ENCODE data around the gene BEND6. TPM values are rescaled to one million over a fixed set of nuclear protein-coding genes. Genes with fewer than 3 reads are reported as not detected.

The BEND6 gene, protein sequence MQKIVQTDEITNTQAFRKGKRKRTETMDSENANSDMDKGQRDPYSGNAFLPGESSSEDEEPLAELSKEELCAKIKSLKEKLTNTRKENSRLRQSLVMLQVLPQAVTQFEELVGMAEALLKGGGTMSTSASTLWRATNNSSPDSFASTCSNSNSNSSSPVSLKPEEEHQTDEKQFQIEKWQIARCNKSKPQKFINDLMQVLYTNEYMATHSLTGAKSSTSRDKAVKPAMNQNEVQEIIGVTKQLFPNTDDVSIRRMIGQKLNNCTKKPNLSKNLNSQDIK
- total RNA-seq (1 to 10 TPM in 2 of 5 donors, under 1 TPM in 2, not detected in 1; 0.58 to 1.8 (median 0.87) TPM), polyA plus RNA-seq (1 to 10 TPM in 2 of 3 donors, under 1 TPM in 1; 0.33 to 3.4 (median 3.3) TPM)
- long read RNA-seq, donor 1: 0 reads
- long read RNA-seq, donor 2: 0 reads
- long read RNA-seq, donor 3: 0 reads
- long read RNA-seq, donor 4: 0 reads
- long read RNA-seq, donor 5, partial matches to known transcripts: 0 of 2 reads
- long read RNA-seq, donor 5, other reads (novel, unspliced or antisense): 0 of 2 reads
- long read RNA-seq, donor 6, partial matches to known transcripts: 0 of 2 reads
- long read RNA-seq, donor 6, other reads (novel, unspliced or antisense): 0 of 2 reads
- long read RNA-seq, donor 7: 0 reads
- long read RNA-seq, donor 8: 0 reads
- long read RNA-seq, donor 9, partial matches to known transcripts: 0 of 1 reads
- long read RNA-seq, donor 9, other reads (novel, unspliced or antisense): 0 of 1 reads
- long read RNA-seq, donor 10: 0 reads

DNA sequence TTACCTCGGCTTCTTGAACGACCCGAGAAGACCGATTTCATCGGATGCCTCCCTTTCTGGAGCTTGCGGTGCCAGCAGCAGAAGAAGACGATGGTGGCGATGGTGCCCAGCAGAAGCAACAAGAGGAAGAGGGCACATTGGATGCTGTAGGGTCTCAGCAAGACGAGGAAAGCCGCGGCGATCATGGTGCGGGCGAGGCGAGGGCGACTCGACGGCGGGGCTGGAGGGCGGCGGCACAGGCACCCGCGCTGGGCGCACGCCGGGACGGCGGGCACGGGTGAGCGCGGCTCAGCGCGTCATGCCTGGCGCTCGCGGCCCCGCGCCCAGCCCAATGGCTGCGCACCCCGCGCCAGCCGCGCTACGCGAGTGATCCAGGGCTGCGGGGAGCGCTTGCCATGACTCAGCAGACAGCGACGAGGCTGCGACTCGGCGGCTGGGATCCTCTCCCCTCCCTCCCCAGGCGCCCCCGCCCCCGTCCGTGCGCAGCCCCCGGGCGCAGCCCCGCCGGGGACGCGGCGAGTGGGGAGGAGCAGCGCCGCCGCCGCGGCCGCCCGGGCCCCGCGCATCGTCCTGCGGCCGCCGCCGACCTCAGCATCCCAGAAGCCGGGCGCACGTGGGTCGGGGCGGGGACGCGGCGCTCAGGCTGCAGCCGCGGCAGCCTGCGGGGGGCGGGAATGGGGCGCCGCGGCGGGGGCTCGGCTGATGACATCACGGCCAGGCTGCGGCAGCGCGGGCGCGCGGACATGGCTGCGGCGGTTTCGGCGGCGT is at the start of gene BEND6:
Gene BEND6 (plus strand): TSS at position 705 of the 768 bp plus-strand sequence. CDS start 26,704 bp downstream, outside the sequence.
- H3K4me3 ChIP-seq: peak within 1 kb of the TSS; percentile 57 to 73 (median 61)
- H3K27me3 ChIP-seq: peaks cover 0 to 41% (median 14%) of the 10 kb centered on the region in 3 donors
- peak within 1 kb of the TSS; percentile 34 to 77 (median 49) for H3K27ac ChIP-seq
- peak; percentile 27 to 87 for DNase-seq
- TF ChIP-seq, protein P1, sequence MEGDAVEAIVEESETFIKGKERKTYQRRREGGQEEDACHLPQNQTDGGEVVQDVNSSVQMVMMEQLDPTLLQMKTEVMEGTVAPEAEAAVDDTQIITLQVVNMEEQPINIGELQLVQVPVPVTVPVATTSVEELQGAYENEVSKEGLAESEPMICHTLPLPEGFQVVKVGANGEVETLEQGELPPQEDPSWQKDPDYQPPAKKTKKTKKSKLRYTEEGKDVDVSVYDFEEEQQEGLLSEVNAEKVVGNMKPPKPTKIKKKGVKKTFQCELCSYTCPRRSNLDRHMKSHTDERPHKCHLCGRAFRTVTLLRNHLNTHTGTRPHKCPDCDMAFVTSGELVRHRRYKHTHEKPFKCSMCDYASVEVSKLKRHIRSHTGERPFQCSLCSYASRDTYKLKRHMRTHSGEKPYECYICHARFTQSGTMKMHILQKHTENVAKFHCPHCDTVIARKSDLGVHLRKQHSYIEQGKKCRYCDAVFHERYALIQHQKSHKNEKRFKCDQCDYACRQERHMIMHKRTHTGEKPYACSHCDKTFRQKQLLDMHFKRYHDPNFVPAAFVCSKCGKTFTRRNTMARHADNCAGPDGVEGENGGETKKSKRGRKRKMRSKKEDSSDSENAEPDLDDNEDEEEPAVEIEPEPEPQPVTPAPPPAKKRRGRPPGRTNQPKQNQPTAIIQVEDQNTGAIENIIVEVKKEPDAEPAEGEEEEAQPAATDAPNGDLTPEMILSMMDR (IDR thresholded peaks at IDR 0.05): no peak
- TF ChIP-seq POLR2A (IDR thresholded peaks at IDR 0.05): no peak
- TF ChIP-seq EP300 (IDR thresholded peaks at IDR 0.05): no peak
- TF ChIP-seq POLR2AphosphoS5 (IDR thresholded peaks at IDR 0.05): no peak
- intact Hi-C loops (cut with DNase I; ENCODE audit: low total_unique reads): no loop called here
- peaks cover 19 to 24% (median 23%) of the 10 kb centered on the region in 4 donors for H3K4me1 ChIP-seq
- 1 to 2% (median 1%) methylated on average over 24 to 106 of the region's 107 CpGs for WGBS, 5 donors
- no peaks in the 10 kb centered on the region for H3K9me3 ChIP-seq
- H3K36me3 ChIP-seq: no peaks in the 10 kb centered on the region

DNA sequence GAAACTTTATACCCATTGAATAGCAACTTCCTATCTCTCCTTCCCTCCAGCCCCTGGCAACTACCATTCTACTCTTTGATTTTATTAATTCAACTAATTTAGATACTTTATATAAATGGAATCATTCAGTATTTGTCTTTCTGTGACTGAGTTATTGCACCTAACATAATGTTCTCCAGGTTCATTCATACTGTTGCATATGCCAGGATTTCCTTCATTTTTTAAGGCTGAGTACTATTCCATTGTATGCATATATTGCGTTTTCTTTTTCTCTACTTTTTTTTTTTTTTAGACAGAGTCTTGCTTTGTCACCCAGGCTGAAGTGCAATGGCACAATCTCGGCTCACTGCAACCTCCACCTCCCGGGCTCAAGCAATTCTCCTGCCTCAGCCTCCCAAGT is 49.5 kb upstream of the BEND6 start:
- DNase-seq: no peak
- Histone ChIP-seq H3K4me1 (peaks cover 0 to 10% (median 6%) of the 10 kb centered on the region in 4 donors), H3K9me3 (no peaks in the 10 kb centered on the region), H3K4me3 (no peak overlapping the region), H3K36me3 (no peaks in the 10 kb centered on the region), H3K27ac (no peak overlapping the region), H3K27me3 (no peaks in the 10 kb centered on the region)
- TF ChIP-seq EP300 (IDR thresholded peaks at IDR 0.05) (no peak), POLR2AphosphoS5 (IDR thresholded peaks at IDR 0.05) (no peak), POLR2A (IDR thresholded peaks at IDR 0.05) (no peak)
- TF ChIP-seq, protein P1 (IDR thresholded peaks at IDR 0.05): no peak
- 94 to 100% (median 96%) methylated on average over 3 of the region's 3 CpGs for WGBS, 5 donors
- intact Hi-C loops (cut with DNase I; ENCODE audit: low total_unique reads): loop anchor here (5.0 to 10.0 kb wide), 2 partner anchors 109 to 412 kb away; partner anchors contain the start of gene PRIM2

DNA sequence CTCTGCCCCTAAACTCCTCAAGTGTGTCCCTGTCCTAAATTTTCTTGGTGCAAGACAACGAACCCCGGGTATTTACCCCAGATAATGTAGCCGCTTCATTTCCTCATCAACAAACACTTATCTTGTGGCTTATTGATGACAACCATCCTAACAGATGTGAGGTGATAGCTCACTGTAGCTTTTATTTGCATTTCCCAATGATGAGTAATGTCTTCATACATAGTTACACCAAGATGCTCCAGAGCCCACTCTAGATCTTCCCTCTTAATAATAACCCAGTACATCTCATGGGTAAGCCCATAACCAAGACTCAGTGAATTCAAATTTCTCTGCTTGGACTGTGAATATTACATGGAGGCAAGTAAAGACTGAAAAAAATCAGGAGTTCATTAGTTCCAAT is 48.2 kb upstream of the BEND6 start:
- Histone ChIP-seq H3K4me3 (no peak overlapping the region), H3K27me3 (no peaks in the 10 kb centered on the region), H3K36me3 (no peaks in the 10 kb centered on the region), H3K9me3 (no peaks in the 10 kb centered on the region), H3K4me1 (peaks cover 0 to 10% (median 6%) of the 10 kb centered on the region in 4 donors), H3K27ac (no peak overlapping the region)
- DNase-seq: no peak
- TF ChIP-seq EP300 (IDR thresholded peaks at IDR 0.05): no peak
- no peak for TF ChIP-seq POLR2A (IDR thresholded peaks at IDR 0.05)
- TF ChIP-seq, protein P1 (IDR thresholded peaks at IDR 0.05): no peak
- no peak for TF ChIP-seq POLR2AphosphoS5 (IDR thresholded peaks at IDR 0.05)
- intact Hi-C loops (cut with DNase I; ENCODE audit: low total_unique reads): loop anchor here (5.0 to 10.0 kb wide), 2 partner anchors 108 to 411 kb away; partner anchors contain the start of gene PRIM2
- 66 to 80% (median 75%) methylated on average over 3 of the region's 3 CpGs for WGBS, 5 donors

Data from stomach (tissue), 19 donors.